DOHH2 (cell line): Measurements from ENCODE around the gene NRXN3.

ENCODE experiments used
- EZH2phosphoT487 ChIP-seq: fragments of 200-600 bp; sonication (generic); IDR thresholded peaks from 2 replicates; pipeline ENCODE4 v1.6.1; 2017; ENCODE audit warnings: borderline replicate concordance, mild to moderate bottlenecking, antibody characterized with exemption, low read length, moderate library complexity, mixed read lengths
- TF ChIP-seq, protein P1 (sequence below): fragments of 200-600 bp; sonication (generic); IDR thresholded peaks from one replicate; pipeline ENCODE4 v1.5.1; 2014; ENCODE audit warnings: antibody characterized with exemption, mild to moderate bottlenecking, low read depth, low read length; ENCODE audit not compliant: poor library complexity, severe bottlenecking

GRCh38 chr14:78983126-78983525 lies 813.0 kb downstream of the NRXN3 start:
- TF ChIP-seq, protein P1, sequence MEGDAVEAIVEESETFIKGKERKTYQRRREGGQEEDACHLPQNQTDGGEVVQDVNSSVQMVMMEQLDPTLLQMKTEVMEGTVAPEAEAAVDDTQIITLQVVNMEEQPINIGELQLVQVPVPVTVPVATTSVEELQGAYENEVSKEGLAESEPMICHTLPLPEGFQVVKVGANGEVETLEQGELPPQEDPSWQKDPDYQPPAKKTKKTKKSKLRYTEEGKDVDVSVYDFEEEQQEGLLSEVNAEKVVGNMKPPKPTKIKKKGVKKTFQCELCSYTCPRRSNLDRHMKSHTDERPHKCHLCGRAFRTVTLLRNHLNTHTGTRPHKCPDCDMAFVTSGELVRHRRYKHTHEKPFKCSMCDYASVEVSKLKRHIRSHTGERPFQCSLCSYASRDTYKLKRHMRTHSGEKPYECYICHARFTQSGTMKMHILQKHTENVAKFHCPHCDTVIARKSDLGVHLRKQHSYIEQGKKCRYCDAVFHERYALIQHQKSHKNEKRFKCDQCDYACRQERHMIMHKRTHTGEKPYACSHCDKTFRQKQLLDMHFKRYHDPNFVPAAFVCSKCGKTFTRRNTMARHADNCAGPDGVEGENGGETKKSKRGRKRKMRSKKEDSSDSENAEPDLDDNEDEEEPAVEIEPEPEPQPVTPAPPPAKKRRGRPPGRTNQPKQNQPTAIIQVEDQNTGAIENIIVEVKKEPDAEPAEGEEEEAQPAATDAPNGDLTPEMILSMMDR: no peak
- TF ChIP-seq EZH2phosphoT487: no peak
